ENCODE results near the gene C17orf107.
"Not testable (repeated sequence)": the region's sequence is repeated elsewhere in the genome, so short reads cannot be mapped to it uniquely, and the experiment has no call there.

C17orf107 gene

GRCh38 chr17:4899341-4900230 is at the start of gene C17orf107:
Gene C17orf107, plus strand, starts transcription at chr17:4899536. Its CDS starts 227 bp downstream, at chr17:4899763.
- Mint-ChIP-seq H3K27me3 (no peaks in the 10 kb centered on the region), H3K4me1 (peaks cover 55% of the 10 kb centered on the region), H3K4me3 (peak within 1 kb of the TSS; percentile 91 to 97), H3K9me3 (no peaks in the 10 kb centered on the region), H3K27ac (peak within 1 kb of the TSS; percentile 94 to 98)
- peak; percentile 80 for ATAC-seq
- DNase-seq = peak; percentile 96

GRCh38 chr17:4850246-4850645 is 49.1 kb upstream of the C17orf107 start:
- no peak for ATAC-seq
- Mint-ChIP-seq H3K27ac (no peak overlapping the region), H3K4me1 (peaks cover 40% of the 10 kb centered on the region), H3K27me3 (peaks cover 6% of the 10 kb centered on the region), H3K4me3 (no peak overlapping the region), H3K9me3 (peaks cover 6 to 7% of the 10 kb centered on the region in 2 donors)
- DNase-seq = no peak

- Mint-ChIP-seq H3K4me3 (no peak overlapping the region), H3K27ac (no peak overlapping the region), H3K27me3 (peaks cover 6% of the 10 kb centered on the region), H3K9me3 (peaks cover 6 to 7% of the 10 kb centered on the region in 2 donors), H3K4me1 (peaks cover 40% of the 10 kb centered on the region)
- DNase-seq = no peak
- no peak for ATAC-seq
Observed at GRCh38 chr17:4851084-4851483, 48.3 kb upstream of the C17orf107 start.

- peaks cover 40% of the 10 kb centered on the region for H3K4me1 Mint-ChIP-seq
- peaks cover 6% of the 10 kb centered on the region for H3K27me3 Mint-ChIP-seq
- H3K27ac Mint-ChIP-seq = peak overlapping the region in 1 of 2 donors; percentile 95
- H3K4me3 Mint-ChIP-seq = peak overlapping the region in 1 of 2 donors; percentile 51
- peak in 1 of 2 donors; percentile 17 for DNase-seq
- ATAC-seq = peak; percentile 50
- H3K9me3 Mint-ChIP-seq = peaks cover 6 to 7% of the 10 kb centered on the region in 2 donors
Observed at GRCh38 chr17:4852567-4853207, 46.6 kb upstream of the C17orf107 start.

GRCh38 chr17:4853208-4853671 is 46.1 kb upstream of the C17orf107 start:
- Mint-ChIP-seq H3K4me3 (peak overlapping the region in 1 of 2 donors; percentile 29), H3K27ac (peak overlapping the region; percentile 60 to 94)
- ATAC-seq = peak; percentile 62

GRCh38 chr17:4854111-4854681 is 45.1 kb upstream of the C17orf107 start:
- H3K9me3 Mint-ChIP-seq = peaks cover 6 to 7% of the 10 kb centered on the region in 2 donors
- no peak overlapping the region for H3K4me3 Mint-ChIP-seq
- ATAC-seq (no peak), DNase-seq (no peak)
- H3K27me3 Mint-ChIP-seq = peaks cover 6% of the 10 kb centered on the region
- H3K27ac Mint-ChIP-seq = peak overlapping the region in 1 of 2 donors; percentile 86
- H3K4me1 Mint-ChIP-seq = peaks cover 40% of the 10 kb centered on the region

More at GRCh38 chr17:4853208-4853671, 46.1 kb upstream of the C17orf107 start:
- Mint-ChIP-seq H3K9me3 (peaks cover 6 to 7% of the 10 kb centered on the region in 2 donors), H3K4me1 (peaks cover 40% of the 10 kb centered on the region), H3K27me3 (peaks cover 6% of the 10 kb centered on the region)
- DNase-seq = peak in 1 of 2 donors; percentile 27

GRCh38 chr17:4856271-4856936 is 42.9 kb upstream of the C17orf107 start:
- DNase-seq = no peak
- H3K27me3 Mint-ChIP-seq = peaks cover 3% of the 10 kb centered on the region
- H3K4me3 Mint-ChIP-seq = no peak overlapping the region
- ATAC-seq = no peak
- peaks cover 32% of the 10 kb centered on the region for H3K4me1 Mint-ChIP-seq
- H3K9me3 Mint-ChIP-seq = peaks cover 6 to 7% of the 10 kb centered on the region in 2 donors
- peak overlapping the region in 1 of 2 donors; percentile 45 for H3K27ac Mint-ChIP-seq

- ATAC-seq (no peak), DNase-seq (no peak)
- no peak overlapping the region for H3K27ac Mint-ChIP-seq
- H3K4me1 Mint-ChIP-seq = peaks cover 30% of the 10 kb centered on the region
- H3K9me3 Mint-ChIP-seq = peaks cover 5 to 7% of the 10 kb centered on the region in 2 donors
- H3K4me3 Mint-ChIP-seq = no peak overlapping the region
- H3K27me3 Mint-ChIP-seq = no peaks in the 10 kb centered on the region
Observed at GRCh38 chr17:4856937-4857314, 42.4 kb upstream of the C17orf107 start.

GRCh38 chr17:4857347-4857746 is 42.0 kb upstream of the C17orf107 start:
- ATAC-seq, DNase-seq, H3K9me3 Mint-ChIP-seq, H3K27ac Mint-ChIP-seq, H3K4me3 Mint-ChIP-seq, H3K27me3 Mint-ChIP-seq: not testable (repeated sequence)
- peaks cover 28% of the 10 kb centered on the region for H3K4me1 Mint-ChIP-seq

- no peak overlapping the region for H3K4me3 Mint-ChIP-seq
- peaks cover 25% of the 10 kb centered on the region for H3K4me1 Mint-ChIP-seq
- H3K27ac Mint-ChIP-seq = peak overlapping the region in 1 of 2 donors; percentile 7
- no peak for ATAC-seq
- H3K9me3 Mint-ChIP-seq = no peaks in the 10 kb centered on the region
- no peaks in the 10 kb centered on the region for H3K27me3 Mint-ChIP-seq
- no peak for DNase-seq
Observed at GRCh38 chr17:4858068-4858881, 41.1 kb upstream of the C17orf107 start.

GRCh38 chr17:4858882-4859260 is 40.5 kb upstream of the C17orf107 start:
- H3K4me3 Mint-ChIP-seq = no peak overlapping the region
- H3K4me1 Mint-ChIP-seq = peaks cover 19% of the 10 kb centered on the region
- ATAC-seq = no peak
- H3K27me3 Mint-ChIP-seq = no peaks in the 10 kb centered on the region
- H3K27ac Mint-ChIP-seq = peak overlapping the region in 1 of 2 donors; percentile 7
- no peaks in the 10 kb centered on the region for H3K9me3 Mint-ChIP-seq
- DNase-seq = no peak

- Mint-ChIP-seq H3K4me1 (peaks cover 11% of the 10 kb centered on the region), H3K27ac (no peak overlapping the region), H3K27me3 (no peaks in the 10 kb centered on the region)
Observed at GRCh38 chr17:4859816-4860625, 39.3 kb upstream of the C17orf107 start.

GRCh38 chr17:4860651-4861050 is 38.7 kb upstream of the C17orf107 start:
- Mint-ChIP-seq H3K27me3 (no peaks in the 10 kb centered on the region), H3K9me3 (no peaks in the 10 kb centered on the region), H3K27ac (no peak overlapping the region), H3K4me3 (no peak overlapping the region), H3K4me1 (peaks cover 11% of the 10 kb centered on the region)
- no peak for DNase-seq
- ATAC-seq = no peak

More at GRCh38 chr17:4859816-4860625, 39.3 kb upstream of the C17orf107 start:
- DNase-seq (no peak), ATAC-seq (no peak)
- H3K4me3 Mint-ChIP-seq = no peak overlapping the region
- no peaks in the 10 kb centered on the region for H3K9me3 Mint-ChIP-seq

- ATAC-seq = no peak
- Mint-ChIP-seq H3K27ac (no peak overlapping the region), H3K9me3 (no peaks in the 10 kb centered on the region), H3K4me3 (no peak overlapping the region), H3K27me3 (no peaks in the 10 kb centered on the region), H3K4me1 (peaks cover 11% of the 10 kb centered on the region)
- no peak for DNase-seq
Observed at GRCh38 chr17:4861052-4861451, 38.3 kb upstream of the C17orf107 start.
